ENCODE data around the gene SCRN2.

The SCRN2 gene

GRCh38 chr17:47840742-47841487, at the start of gene SCRN2:
Gene SCRN2, minus strand, starts transcription at chr17:47841273. Its CDS starts 430 bp downstream, at chr17:47840843.
- DNase-seq = peak; percentile 53 to 69

DNA sequence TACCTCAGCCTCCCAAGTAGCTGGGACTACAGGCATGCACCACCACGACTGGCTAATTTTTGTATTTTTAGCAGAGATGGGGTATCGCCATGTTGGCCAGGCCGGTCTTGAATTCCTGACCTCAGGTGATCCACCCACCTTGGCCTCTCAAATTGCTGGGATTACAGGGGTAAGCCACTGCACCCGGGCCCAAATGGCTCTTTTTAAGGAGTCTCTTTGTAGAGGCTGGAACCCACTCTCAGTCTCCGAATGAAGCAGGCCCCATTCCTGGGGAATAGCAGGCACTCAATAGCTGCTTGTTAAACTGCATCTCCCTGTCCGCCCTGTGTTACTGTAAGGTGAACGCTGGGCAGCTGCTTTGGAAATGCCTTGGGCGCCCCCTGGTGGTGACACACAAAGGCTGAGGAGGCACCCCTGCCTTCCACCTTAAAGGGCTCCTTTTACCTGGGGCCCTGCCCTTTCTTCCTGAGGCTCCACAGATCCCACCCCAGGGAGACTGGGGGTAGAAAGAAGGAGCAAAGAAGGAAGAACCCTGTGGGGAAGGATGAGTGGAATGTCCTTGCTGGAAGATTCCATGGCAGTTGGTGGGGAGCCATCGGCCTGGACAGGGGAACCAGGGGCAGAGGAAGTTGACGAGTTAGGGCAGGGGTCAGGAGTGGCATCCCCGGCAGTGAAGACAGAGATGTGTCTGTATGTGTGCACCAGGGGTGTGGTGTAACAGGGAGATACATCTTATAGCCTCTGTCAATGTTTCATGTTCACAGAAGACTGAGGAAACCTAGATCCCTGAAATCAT, 48.9 kb upstream of the SCRN2 start:
- DNase-seq = peak; percentile 53 to 74

- no peak for DNase-seq
Measured at GRCh38 chr17:47888293-47888692, 47.2 kb upstream of the SCRN2 start.

GRCh38 chr17:47884905-47885730, 44.0 kb upstream of the SCRN2 start:
- DNase-seq = no peak

GRCh38 chr17:47884427-47884740, 43.3 kb upstream of the SCRN2 start:
- no peak for DNase-seq

- DNase-seq = no peak
Measured at GRCh38 chr17:47883589-47884426, 42.7 kb upstream of the SCRN2 start.

DNA sequence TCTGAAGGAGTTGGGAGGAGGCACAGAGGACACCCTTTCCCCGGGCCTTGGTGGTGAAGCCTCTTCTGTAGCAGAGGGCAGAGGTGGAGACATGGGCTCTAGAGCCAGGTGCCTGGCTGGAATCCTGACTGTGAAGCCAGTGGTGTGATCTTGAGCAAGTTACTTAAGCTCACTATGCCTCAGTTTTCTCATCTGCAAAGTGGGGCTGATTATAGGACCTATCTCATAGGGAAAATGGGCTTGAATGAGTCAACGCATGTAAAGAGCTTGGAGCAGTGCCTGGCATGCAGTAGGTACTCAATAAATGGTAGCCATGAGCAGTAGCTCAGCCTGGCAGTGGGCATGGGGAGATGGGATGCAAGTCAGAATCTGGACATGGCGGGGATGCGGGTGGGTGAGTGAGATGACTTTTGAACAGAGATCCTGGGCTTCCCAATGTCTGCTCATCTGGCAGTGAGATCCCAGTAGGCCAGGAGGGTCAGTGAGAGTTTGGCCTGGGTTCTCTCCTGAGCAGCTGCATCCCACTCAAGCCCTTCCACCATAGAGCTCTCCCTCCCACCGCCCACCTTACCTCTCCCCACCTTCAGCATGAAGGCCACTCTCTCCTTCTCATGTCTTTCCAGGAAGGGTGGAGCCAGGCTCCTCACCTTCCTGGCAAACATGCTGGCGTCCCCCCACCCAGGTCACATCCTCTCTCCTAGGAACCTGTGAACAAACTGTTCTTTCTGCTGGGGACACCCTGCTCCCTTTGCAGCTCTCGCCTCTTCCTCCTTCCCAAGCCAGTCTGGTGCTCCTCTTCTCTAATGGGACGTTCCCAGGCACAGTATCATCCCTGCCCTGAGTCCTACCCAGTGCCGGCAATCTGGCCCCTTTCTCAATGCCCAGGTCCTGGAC, 41.9 kb upstream of the SCRN2 start:
- DNase-seq = no peak

DNA sequence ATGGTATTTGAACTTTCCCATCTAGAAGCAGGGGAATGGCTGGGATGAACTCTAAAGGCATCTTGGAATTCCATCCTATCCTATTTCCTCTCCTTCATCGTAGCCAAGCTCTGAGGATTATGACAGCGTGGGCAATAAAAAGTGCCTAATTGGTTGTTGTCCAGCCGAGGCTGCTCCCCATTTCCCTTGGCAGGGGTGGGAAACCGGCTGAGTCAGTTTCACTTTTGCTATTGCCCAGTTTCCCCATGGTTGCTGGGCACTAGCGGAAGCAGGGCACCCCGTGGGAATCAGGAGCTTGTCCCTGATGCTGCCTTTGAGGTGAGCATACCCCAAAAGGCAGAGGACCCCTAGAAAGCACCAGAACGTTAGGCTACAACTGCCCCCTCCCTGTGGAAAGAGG, 41.2 kb upstream of the SCRN2 start:
- no peak for DNase-seq

DNA sequence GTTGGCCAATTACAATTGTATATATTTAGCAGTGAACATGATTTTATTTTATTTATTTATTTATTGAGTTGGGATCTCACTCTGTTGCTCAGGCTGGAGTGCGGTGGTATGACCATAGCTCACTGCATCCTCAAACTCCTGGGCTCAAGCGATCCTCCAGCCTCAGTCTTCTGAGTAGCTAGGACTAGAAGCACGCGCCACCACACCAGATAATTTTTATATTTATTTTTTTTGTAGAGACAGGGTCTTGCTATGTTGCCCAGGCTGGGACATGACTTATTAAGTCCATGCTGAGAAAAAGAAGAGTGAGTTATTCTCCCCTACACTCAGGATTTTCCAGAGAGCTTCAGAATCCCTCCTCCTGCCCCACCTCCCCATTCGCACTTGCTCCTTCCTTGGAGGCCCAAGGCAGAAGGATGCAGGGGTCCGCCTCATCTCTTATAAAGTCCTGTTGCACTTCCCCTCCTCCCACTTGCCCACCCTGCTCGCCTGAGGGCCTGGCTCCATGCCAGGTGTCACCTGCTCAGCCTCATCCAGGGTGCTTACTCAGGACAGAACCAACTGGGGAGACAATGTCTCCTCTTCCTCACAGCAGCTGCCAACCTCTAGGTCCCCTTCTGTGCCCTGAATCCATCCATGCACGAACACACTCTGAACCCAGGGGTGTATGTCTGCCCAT, 38.8 kb upstream of the SCRN2 start:
- DNase-seq = no peak

DNA sequence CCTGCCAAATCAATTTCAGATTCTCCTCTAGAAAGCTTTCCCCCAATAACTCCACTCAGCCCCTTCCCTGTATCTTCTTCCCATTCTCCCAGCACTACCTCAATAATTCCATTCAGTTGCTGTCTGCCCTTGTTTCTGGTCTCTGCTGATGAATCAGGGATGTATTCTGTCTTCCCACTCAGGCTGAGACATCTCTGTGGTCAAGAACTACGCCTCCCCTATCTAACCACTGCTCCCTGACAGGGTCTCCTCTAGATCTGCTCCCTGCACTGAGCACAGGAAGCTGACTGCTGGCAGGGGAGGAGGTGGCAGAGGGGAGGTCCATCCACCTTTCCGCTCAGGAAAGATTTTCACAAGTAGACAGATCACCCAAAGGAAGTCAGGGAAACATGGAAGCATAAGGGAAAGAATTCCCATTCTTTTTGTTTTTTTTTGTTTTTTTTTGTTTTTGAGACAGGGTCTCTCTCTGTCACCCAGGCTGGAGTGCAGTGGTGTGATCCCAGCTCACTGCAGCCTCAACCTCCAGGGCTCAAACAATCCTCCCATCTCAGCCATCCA, 38.0 kb upstream of the SCRN2 start:
- DNase-seq = no peak

DNA sequence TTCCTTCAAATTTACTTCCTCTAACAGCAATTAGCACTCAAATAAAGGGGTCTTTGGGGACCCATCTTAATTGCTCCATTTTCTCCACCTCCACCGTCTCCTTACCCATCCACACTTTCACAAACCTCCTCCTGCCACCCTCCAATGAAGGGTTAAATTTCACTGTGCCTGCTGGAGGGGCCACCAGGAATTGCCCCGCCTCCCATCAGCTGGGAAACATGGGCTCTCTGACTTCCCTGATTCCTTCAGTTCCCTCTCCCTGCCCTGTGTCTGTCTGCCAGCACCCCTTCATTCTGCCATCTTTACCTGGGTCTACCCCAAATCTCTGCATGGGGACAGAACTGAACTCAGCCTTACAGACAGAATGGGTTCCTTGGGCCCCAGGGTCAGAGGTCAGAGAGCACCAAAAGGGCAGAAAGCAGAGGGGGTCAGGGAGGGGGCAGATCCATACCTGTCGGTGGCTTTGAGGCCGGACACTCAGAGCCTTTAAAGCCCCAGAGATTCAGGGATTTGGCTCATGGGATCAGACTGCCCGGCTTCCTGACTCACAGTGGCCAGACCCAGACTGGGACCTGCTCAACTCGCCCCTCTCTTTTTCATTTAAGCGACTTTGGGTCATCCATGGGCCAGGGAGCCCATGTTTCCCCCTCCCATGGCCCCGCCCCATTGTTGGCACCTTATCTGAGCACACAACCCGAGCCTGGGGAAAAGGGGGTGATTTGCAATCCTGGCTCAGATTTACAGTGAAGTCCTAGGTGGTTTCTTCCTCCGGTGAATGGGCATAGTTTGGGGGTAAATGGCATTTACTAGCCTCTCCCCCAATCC, 37.3 kb upstream of the SCRN2 start:
- no peak for DNase-seq

GRCh38 chr17:47877368-47878034, 36.4 kb upstream of the SCRN2 start:
- no peak for DNase-seq

GRCh38 chr17:47875011-47875985, 34.2 kb upstream of the SCRN2 start:
- DNase-seq = no peak

DNA sequence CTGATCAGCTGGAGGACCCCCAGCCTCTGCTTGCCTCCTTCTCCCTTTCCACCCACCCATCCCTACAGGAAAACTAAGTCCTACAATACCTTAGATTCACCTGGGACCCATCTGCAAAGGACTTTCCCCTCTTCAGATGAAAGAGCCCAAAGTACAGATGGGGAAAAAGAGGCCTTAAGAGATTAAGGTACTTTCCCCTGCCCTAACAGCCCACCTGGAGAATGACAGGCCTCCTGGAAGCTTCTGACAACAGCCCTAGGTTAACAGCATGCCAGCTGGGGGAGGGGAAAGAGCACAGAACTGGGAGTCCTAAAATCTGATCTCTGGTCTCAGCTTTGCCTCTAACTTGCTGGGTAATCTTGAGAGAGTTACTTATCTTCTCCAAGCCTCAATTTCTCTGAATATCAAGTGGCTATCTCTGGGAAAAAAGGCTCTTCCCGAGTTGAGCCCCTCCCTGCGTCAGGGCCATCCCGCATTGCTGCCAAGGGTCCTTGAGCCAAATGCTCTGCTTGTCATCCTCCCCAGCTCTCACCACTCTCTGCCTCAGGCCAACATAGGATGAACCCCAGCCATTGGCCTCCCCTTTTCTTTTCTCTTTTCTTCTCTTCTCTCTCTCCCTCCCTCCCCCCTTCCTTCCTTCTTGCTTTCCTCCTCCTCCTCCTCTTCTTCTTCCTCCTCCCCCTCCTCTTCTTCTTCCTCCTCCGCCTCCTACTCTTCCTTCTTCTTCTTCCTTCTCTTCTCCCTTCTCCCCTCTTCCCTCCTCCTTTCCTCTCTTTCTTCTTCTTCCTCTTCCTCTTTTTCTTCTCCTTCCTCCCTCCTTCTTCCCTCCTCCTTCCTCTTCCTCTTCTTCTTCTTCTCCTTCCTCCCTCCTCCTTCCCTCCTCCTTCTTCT, 32.4 kb upstream of the SCRN2 start:
- no peak for DNase-seq

DNA sequence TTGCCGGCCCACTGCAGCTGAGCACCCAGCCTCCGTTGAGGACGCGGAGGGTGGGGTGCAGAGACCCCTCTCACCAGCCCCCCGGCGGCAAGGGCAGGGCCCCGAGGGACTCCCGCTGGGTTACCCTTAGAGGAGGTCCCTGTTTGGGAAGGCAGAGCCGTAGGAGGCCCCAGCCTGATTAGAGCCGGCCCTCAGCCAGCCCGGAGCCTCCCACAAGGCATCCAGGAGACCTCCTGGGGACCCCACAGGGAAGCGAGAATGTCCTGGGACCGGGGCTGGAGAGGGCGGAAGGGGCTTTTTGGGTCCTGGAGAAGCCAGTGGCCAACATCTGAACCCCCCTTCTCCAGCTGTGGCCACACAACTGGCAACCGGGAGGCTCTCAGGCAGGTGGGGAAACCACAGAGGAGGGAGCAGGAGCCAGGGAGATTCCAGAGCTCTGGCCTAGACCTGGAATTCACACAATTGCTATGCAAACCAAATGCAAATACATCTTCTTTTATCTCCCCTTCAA, 31.6 kb upstream of the SCRN2 start:
- no peak for DNase-seq

DNA sequence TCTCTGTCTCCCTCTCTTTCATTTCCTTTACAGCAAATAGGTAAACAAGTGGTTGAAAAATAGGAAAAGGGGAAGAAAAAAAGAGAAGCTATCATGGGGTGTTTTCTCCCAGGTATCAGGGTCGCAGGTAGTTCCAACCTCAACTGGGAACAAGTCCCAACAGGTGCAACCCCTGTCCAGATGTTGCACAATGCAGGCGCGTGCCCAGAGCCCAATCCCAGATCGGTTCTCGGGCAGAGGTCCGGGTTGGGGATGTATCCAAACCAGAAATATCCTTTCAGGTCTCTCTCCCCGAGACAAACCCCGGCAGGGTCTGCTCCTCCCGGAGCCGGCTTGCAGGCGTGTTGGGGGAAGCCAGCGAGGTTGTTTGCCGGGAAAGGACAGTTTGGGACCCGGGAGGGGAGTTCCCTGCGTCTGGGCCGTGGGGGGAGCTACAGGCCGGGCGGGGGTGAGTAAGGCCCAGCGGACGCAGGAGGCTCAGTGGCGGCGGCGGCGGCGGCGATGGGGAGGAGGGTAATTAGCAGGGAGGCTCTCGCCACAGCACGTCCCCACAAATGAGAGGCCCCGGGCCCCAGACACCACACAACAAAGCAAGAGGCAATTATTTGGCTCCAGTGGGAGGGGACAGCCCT, 31.1 kb upstream of the SCRN2 start:
- DNase-seq = no peak

Measured in hippocampal formation (tissue), 2 donors.